C4-2B (cell line): ENCODE data around the gene LLPH.

Experiments used
- H3K27ac ChIP-seq: fragments of 450-650 bp; 2 replicates; pipeline ENCODE4 v1.5.1; 2017
- ZFX ChIP-seq: fragments of 450-650 bp; IDR thresholded peaks from 2 replicates; pipeline ENCODE4 v1.6.1; 2017
- TF ChIP-seq, protein P1 (sequence below): fragments of 450-650 bp; conservative IDR thresholded peaks from 2 replicates; pipeline ENCODE4 v1.5.1; 2017; ENCODE audit warnings: mild to moderate bottlenecking

Gene LLPH

DNA sequence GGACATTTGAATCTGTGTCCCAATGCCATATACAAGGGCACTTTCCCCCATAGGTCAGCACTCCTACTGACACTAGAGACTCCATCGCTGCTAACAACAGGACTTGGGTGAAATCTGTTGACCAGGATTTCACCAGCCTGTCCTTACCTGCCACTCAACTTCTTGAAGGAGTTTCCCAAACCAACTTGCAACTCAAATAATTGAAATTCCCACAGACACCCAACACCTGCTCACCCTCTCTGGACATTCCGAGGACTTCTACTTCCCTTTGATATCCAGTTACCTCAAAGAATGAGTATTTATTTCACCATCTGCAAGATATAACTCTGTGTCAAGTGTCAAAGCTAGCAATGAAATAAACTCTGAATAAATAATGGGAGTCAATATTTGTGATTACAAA is 44.6 kb downstream of the LLPH start:
- H3K27ac ChIP-seq: no peak overlapping the region
- TF ChIP-seq ZFX: no peak
- TF ChIP-seq, protein P1, sequence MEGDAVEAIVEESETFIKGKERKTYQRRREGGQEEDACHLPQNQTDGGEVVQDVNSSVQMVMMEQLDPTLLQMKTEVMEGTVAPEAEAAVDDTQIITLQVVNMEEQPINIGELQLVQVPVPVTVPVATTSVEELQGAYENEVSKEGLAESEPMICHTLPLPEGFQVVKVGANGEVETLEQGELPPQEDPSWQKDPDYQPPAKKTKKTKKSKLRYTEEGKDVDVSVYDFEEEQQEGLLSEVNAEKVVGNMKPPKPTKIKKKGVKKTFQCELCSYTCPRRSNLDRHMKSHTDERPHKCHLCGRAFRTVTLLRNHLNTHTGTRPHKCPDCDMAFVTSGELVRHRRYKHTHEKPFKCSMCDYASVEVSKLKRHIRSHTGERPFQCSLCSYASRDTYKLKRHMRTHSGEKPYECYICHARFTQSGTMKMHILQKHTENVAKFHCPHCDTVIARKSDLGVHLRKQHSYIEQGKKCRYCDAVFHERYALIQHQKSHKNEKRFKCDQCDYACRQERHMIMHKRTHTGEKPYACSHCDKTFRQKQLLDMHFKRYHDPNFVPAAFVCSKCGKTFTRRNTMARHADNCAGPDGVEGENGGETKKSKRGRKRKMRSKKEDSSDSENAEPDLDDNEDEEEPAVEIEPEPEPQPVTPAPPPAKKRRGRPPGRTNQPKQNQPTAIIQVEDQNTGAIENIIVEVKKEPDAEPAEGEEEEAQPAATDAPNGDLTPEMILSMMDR: no peak

DNA sequence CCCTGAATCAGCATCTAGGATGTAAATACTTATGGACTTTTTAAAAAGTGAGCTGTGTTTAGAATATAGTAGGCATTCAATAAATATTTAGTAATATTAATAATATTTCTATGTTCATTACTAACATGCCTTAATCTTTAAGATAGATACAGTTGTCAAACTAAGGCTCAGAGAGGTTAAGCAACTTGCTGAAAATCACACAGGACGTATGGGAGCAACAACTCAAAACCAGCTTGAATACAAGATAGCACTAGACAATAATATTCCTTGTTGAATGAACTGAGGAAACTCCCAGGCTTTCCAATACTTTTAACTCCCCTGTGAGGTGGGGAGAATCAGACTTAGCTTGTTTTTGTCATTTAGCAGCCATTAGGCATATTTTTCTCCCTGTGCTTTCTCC is 45.3 kb downstream of the LLPH start:
- TF ChIP-seq, protein P1: no peak
- no peak for TF ChIP-seq ZFX
- no peak overlapping the region for H3K27ac ChIP-seq

DNA sequence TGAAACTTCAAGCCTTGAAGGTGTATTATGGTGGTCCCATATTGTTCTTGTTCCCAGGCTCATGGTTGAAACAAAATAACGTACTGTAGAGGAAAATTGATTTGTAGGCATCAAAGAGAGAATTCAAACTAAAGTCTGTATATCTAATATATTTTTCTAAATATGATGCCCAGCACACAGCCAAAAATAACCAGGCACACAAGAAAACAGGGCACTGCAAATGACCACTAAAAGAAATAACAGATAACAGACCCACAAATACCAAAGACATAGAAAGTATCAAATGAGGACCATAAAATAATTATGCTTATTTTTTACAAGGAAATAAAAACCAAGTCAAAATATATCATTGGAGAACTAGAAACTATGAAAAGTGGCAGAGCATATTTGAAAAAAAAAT is 46.8 kb downstream of the LLPH start:
- no peak overlapping the region for H3K27ac ChIP-seq
- TF ChIP-seq, protein P1: no peak

DNA sequence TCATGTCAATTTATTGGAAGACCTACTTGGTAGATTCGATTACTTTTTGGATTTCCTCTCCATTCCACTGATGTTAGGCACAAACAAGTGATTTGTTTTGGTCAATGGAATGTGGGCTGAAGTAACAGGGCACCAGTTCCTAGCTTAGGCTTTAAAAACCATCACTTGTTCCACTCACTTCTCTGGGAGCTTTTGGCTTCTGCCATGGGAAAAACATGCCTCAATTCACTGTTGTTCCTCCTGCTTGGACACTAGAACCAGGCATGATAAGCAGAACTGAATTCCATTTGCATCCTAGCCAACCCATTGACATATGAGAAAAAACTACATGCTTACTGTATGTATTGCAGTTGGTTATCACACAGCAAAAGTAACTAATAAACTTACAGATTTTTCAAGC is 47.8 kb downstream of the LLPH start:
- no peak overlapping the region for H3K27ac ChIP-seq
- TF ChIP-seq, protein P1: no peak
- TF ChIP-seq ZFX: no peak

DNA sequence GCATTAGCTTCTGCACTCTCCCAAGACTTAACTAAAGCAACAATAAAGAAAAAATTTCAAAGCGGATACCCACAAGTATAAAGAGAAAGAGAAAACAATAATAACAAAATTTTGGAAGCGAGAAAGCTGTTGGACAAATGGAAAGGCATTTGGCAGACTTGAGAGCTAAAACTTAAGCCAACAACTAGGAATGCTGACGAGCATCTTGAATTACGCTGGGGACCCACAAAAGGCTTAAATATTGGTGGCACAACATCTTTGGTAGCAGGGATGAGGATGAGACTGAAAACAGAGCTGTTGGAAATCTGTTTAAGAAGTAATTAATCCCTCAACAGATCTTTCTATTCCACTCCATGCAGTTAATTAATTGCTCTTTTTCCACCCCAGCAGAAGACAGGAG is 49.8 kb downstream of the LLPH start:
- no peak for TF ChIP-seq ZFX
- TF ChIP-seq, protein P1: no peak
- H3K27ac ChIP-seq: no peak overlapping the region

DNA sequence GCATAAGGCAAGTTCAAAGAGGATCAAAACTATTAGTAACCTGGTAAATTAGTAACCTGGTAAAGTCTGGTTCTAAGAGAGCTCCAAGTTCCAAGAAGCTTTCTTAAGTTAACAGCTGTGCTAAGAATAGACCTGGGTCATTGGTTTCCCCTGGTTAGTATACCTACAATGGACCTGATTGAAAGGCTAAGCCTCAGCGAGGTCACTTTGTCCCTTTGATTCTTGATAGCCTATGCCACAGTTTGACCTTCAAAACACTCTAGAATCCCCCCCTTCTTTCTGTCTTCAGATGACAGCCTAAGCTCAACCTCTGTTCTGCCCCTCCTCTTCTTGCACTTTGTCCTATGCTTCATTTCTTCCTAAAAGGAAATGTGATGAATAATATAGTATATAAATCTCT is 53.0 kb downstream of the LLPH start:
- no peak overlapping the region for H3K27ac ChIP-seq
- no peak for TF ChIP-seq ZFX
- TF ChIP-seq, protein P1: no peak

DNA sequence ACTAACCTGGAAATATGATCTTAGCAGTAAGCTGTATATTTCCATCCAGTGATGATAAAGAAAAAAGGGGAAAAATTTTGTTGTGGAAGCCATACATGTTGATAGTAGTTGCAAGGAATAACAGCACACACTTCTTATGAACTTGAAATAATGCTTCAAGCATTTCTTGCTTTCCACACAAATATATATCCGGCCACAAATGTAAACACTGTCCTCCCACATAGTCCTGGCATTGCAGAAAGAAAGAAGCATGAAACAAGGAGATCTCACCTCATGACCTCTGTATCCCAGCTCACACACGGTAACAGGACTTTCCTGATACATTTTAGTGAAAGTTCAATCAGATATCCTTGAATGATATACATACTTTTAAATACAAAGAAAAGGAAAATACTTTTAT is 56.0 kb downstream of the LLPH start:
- TF ChIP-seq, protein P1: no peak
- TF ChIP-seq ZFX: no peak
- H3K27ac ChIP-seq: no peak overlapping the region

DNA sequence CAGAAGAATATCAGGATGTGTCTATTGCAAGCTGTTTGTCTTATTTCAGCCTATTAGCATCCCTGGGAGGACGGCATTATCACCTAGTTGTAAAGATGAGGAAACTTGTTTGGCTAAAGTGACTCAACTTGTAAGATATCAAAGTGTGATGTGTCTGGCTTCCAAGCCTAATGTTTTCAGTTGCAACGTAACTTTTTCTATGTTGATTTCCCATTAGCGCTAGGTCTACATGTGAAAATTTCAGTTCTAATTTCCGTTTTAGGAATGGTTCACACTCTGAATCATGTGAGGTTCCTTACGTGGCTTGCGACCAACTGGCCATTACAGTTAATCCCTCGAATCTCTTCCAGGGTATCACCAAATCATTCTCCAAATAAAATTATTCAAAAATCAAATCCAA is 58.0 kb downstream of the LLPH start:
- no peak for TF ChIP-seq ZFX
- TF ChIP-seq, protein P1: no peak
- no peak overlapping the region for H3K27ac ChIP-seq
